ENCODE results near the gene ATP2C2.

The ATP2C2 gene

DNA sequence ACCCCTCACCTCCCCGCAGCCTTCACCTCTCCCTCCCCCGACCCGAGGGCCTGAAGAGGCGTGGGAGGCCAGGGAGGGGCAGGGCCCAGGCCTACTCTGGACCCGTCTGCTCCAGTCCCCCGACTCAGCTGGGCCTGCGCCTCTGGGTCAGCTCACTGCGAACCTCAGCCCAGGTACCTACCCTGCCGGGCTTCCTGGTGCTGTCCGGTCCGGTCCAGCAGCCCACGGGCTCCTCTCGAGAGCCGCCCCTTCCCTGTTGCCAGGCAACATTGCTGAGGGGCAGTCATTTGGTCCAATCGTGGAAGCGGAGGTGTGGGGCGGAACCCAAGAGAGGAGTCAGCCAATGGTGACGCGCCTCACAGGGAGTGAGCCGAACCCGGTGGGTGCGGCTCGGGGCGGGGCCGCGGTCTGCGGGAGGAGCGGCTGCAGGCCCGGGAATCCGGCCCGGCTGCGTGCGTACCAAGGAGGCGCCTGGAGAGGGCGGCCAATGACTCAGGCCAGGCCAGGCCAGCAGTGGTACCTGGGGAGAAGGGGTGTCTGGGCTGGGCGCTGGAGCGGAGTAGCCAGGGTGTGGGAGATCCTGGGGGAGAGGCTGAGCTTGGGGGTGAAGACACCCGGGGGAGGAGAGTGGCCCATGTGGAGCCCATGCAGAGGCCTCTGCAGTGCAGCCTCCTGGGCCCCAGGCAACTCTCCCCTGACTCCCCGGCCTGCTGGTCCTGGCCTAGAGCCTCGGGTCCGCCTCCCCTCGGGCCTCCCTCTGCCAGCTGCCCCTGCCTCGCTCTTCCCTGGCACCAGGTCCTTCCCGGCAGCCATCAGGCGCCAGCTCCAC, 136.3 kb downstream of the ATP2C2 start, which contains the start of gene MEAK7:
TSS of gene MEAK7 (minus strand) at position 240 of the 829 bp plus-strand sequence. CDS start 6,573 bp downstream, outside the sequence.
- in situ Hi-C loops (cut with HindIII; ENCODE audit: low sequenced_read_pairs): loop anchor here (25.0 kb wide), 1 partner anchor 233 kb away; no protein-coding TSS in a partner anchor

- in situ Hi-C loops (cut with HindIII; ENCODE audit: low sequenced_read_pairs): loop anchor here (25.0 kb wide), 1 partner anchor 232 kb away; no protein-coding TSS in a partner anchor
Observed at GRCh38 chr16:84505249-84506187, 137.2 kb downstream of the ATP2C2 start.

DNA sequence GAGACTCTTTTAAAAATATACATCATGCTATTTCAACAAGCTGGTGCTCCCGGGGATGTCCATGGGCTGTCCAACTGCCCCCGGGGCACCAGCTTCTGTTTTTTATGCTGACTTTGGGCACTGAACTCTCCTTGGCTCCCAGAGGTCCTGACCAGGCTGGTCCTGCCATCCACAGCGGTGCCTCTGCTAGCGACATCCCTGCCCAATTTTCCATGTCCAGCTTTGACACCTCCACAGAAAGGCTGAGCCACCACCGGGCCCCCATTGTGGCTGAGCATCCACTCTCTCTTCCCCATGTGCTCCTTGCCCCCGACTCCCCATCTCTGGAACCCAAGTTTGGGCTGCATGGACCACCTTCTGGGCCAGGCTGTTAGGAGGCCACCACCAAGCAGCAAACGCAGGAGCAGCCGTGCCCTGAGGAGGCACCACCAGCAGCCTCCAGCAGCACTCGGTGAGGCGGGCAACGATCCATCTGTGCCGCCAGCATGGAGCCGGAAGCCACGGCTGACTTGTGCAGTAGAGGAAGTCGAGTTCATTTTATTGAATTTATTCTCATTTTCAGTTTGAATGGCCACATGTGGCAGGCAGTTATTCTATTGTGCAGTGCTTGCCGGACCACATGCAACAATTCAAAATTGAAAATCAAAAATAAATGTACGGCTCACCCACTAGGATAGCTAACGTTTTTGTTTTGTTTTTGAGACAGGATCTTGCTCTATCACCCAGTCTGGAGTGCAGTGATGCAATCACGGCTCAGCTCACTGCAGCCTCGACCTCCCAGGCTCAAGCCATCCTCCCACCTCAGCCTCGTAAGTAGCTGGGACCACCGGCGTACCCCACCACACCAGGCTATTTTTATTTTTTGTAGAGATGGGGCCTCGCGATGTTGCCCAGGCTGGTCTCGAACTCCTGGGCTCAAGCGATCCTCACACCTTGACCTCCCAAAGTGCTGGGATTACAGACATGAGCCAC, 139.0 kb downstream of the ATP2C2 start:
- in situ Hi-C loops (cut with HindIII; ENCODE audit: low sequenced_read_pairs): loop anchor here (25.0 kb wide), 1 partner anchor 230 kb away; no protein-coding TSS in a partner anchor

- in situ Hi-C loops (cut with HindIII; ENCODE audit: low sequenced_read_pairs): loop anchor here (25.0 kb wide), 1 partner anchor 229 kb away; no protein-coding TSS in a partner anchor
Observed at GRCh38 chr16:84508502-84508901, 140.2 kb downstream of the ATP2C2 start.

DNA sequence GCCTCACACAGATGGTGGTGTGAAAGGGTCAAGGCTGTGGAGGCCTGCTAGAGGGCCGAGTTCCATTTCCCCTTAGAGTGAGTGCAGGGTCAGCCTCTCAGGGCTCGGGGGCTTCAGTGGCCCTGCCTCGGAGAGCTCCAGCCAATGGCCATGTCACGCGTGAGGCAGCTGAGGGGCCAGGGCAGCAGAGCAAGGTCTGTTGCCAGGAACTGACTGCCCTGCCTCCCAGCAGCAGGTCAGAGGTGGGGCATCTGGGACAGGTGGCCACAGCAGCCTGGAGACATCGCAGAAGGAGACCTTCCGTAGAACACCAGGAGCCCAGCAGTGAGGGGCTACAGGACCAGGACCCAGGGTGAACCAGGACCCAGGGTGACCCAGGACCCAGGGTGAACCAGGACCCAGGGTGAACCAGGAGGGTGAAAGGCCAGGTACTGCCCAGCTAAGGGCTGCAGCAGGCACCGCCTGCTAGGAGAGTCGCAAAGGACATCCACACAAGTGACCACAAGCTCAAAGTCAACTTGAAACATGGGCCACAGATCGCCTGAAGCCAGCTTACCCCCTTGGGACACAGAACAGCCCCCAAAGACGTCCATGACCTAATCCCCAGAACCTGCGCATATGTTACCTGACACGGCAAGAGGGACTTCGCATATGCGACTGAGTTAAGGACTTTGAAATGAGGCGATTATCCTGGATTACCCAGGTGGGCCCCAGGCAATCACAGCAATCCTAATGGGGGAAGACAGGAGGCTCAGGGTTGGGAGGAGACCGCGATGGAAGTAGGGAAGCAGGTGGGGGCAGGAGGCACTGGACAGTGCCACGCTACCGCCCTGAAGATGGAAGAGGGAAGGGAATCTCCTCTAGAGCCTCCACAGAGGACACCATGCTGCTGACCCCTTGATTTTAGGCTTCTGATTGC, 141.0 kb downstream of the ATP2C2 start:
- in situ Hi-C loops (cut with HindIII; ENCODE audit: low sequenced_read_pairs): loop anchor here (25.0 kb wide), 1 partner anchor 228 kb away; no protein-coding TSS in a partner anchor

DNA sequence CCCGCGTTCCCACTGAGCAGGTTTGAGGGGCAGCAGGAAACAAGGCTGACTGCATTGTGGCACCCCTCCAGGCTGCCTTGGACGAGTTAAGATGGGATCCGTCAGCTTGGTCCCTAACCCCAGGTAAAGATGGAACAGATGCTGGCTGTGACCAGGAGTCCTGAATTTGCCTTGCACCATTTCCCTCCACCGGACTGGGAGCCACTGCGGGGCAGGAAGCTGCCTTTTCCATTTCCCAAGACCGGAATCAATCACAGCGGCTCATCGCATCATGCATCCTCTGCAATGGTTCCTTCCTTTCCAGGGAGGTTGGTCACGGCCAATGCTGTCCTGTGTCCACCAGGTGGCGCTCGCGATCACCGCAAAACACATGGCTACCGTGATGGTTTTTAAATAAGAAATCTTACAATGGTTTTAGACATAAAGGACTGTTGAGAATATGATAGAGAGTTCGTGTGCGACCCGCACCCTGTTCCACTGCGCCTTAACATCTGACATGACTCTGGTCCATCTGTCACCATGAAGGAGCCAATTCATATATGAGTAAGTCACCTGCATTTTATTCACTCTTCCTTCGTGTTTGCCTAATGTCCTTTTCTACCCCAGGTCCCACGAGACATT, 143.0 kb downstream of the ATP2C2 start:
- in situ Hi-C loops (cut with HindIII; ENCODE audit: low sequenced_read_pairs): loop anchor here (25.0 kb wide), 1 partner anchor 226 kb away; no protein-coding TSS in a partner anchor

- in situ Hi-C loops (cut with HindIII; ENCODE audit: low sequenced_read_pairs): loop anchor here (25.0 kb wide), 1 partner anchor 225 kb away; no protein-coding TSS in a partner anchor
Observed at GRCh38 chr16:84511831-84512230, 143.5 kb downstream of the ATP2C2 start.

- in situ Hi-C loops (cut with HindIII; ENCODE audit: low sequenced_read_pairs): loop anchor here (25.0 kb wide), 1 partner anchor 224 kb away; no protein-coding TSS in a partner anchor
Observed at GRCh38 chr16:84513123-84513522, 144.8 kb downstream of the ATP2C2 start.

- in situ Hi-C loops (cut with HindIII; ENCODE audit: low sequenced_read_pairs): loop anchor here (25.0 kb wide), 1 partner anchor 224 kb away; no protein-coding TSS in a partner anchor
Observed at GRCh38 chr16:84513666-84514065, 145.3 kb downstream of the ATP2C2 start.

Data from endothelial cell of hepatic sinusoid (primary cell).